ENCODE results near the gene TMIGD1.

Gene TMIGD1

GRCh38 chr17:30333503-30334360 is at the start of gene TMIGD1:
TSS of gene TMIGD1 (minus strand) at chr17:30334057. CDS start at chr17:30332133, 1,924 bp downstream.
- DNase-seq, result no peak

- no peak for DNase-seq
Observed at GRCh38 chr17:30382345-30382744, 48.5 kb upstream of the TMIGD1 start.

GRCh38 chr17:30381340-30381659 is 47.4 kb upstream of the TMIGD1 start:
- DNase-seq, result no peak

GRCh38 chr17:30380643-30381339 is 46.9 kb upstream of the TMIGD1 start:
- DNase-seq, result no peak

GRCh38 chr17:30379903-30380381 is 46.1 kb upstream of the TMIGD1 start:
- peak in 1 of 2 donors; percentile 17 for DNase-seq

- peak; percentile 12 to 38 for DNase-seq
Observed at GRCh38 chr17:30379303-30379902, 45.5 kb upstream of the TMIGD1 start.

GRCh38 chr17:30378825-30379302 is 45.0 kb upstream of the TMIGD1 start, which contains the start of gene CPD:
TSS of gene CPD (plus strand) at chr17:30378927. CDS start at chr17:30378981, 54 bp downstream.
- peak; percentile 94 to 96 for DNase-seq

GRCh38 chr17:30378241-30378824 is 44.5 kb upstream of the TMIGD1 start:
- peak; percentile 56 to 74 for DNase-seq

GRCh38 chr17:30377574-30378240 is 43.9 kb upstream of the TMIGD1 start:
- DNase-seq, result no peak

- no peak for DNase-seq
Observed at GRCh38 chr17:30376621-30377452, 43.0 kb upstream of the TMIGD1 start.

- DNase-seq, result no peak
Observed at GRCh38 chr17:30375661-30376060, 41.8 kb upstream of the TMIGD1 start.

- no peak for DNase-seq
Observed at GRCh38 chr17:30372755-30373154, 38.9 kb upstream of the TMIGD1 start.

GRCh38 chr17:30369995-30370394 is 36.1 kb upstream of the TMIGD1 start:
- DNase-seq, result no peak

GRCh38 chr17:30368912-30369720 is 35.3 kb upstream of the TMIGD1 start:
- DNase-seq, result no peak

- no peak for DNase-seq
Observed at GRCh38 chr17:30366536-30366935, 32.7 kb upstream of the TMIGD1 start.

- peak; percentile 77 to 79 for DNase-seq
Observed at GRCh38 chr17:30363715-30364202, 29.9 kb upstream of the TMIGD1 start.

- no peak for DNase-seq
Observed at GRCh38 chr17:30361766-30362279, 28.0 kb upstream of the TMIGD1 start.

GRCh38 chr17:30360086-30360808 is 26.4 kb upstream of the TMIGD1 start:
- DNase-seq, result no peak

- DNase-seq, result no peak
Observed at GRCh38 chr17:30358055-30358760, 24.4 kb upstream of the TMIGD1 start.
